Type B pancreatic cell (in vitro differentiated cells): Measurements from ENCODE around the gene ERO1B. TPM values are rescaled to one million over a fixed set of nuclear protein-coding genes. Genes with fewer than 3 reads are reported as not detected.

ENCODE experiments used
- DNase-seq: peaks from one replicate; pipeline ENCODE4 v3.0.0; 2021; ENCODE audit warnings: mixed read lengths; ENCODE audit not compliant: unreplicated experiment; ENCODE audit errors: extremely low spot score
- H3K27ac Mint-ChIP-seq: 2 replicates; pipeline ENCODE4 v1.8.0; 2021; ENCODE audit warnings: mild to moderate bottlenecking, mixed read lengths
- H3K27me3 Mint-ChIP-seq: 2 replicates; pipeline ENCODE4 v1.8.0; 2021; ENCODE audit warnings: mixed read lengths
- H3K36me3 Mint-ChIP-seq: 2 replicates; pipeline ENCODE4 v1.8.0; 2021; ENCODE audit warnings: mixed read lengths
- H3K4me1 Mint-ChIP-seq: one replicate; pipeline ENCODE4 v1.8.0; 2021; ENCODE audit warnings: mixed read lengths; ENCODE audit not compliant: unreplicated experiment
- H3K4me3 Mint-ChIP-seq: 2 replicates; pipeline ENCODE4 v1.8.0; 2021; ENCODE audit warnings: mild to moderate bottlenecking, mixed read lengths
- H3K9me3 Mint-ChIP-seq: 2 replicates; pipeline ENCODE4 v1.8.0; 2021; ENCODE audit warnings: mixed read lengths
- total RNA-seq: library from RNA; stranded (reverse); gene quantifications from 2 replicates; pipeline ENCODE4 v1.2.1, GENCODE V29; 2021; ENCODE audit warnings: low replicate concordance
- TF ChIP-seq, protein P1 (sequence below): fragments of 200-600 bp; sonication (generic); conservative IDR thresholded peaks from 2 replicates; pipeline ENCODE4 v1.5.0; 2021; ENCODE audit warnings: antibody characterized with exemption, mild to moderate bottlenecking

Gene ERO1B
- total RNA-seq, 1 donor from 2014 or later, result 33.0 TPM

- no peak for DNase-seq
- H3K9me3 Mint-ChIP-seq, result no peaks in the 10 kb centered on the region
- no peaks in the 10 kb centered on the region for H3K36me3 Mint-ChIP-seq
- no peak overlapping the region for H3K27ac Mint-ChIP-seq
- H3K27me3 Mint-ChIP-seq, result no peaks in the 10 kb centered on the region
- no peaks in the 10 kb centered on the region for H3K4me1 Mint-ChIP-seq
- TF ChIP-seq, protein P1, sequence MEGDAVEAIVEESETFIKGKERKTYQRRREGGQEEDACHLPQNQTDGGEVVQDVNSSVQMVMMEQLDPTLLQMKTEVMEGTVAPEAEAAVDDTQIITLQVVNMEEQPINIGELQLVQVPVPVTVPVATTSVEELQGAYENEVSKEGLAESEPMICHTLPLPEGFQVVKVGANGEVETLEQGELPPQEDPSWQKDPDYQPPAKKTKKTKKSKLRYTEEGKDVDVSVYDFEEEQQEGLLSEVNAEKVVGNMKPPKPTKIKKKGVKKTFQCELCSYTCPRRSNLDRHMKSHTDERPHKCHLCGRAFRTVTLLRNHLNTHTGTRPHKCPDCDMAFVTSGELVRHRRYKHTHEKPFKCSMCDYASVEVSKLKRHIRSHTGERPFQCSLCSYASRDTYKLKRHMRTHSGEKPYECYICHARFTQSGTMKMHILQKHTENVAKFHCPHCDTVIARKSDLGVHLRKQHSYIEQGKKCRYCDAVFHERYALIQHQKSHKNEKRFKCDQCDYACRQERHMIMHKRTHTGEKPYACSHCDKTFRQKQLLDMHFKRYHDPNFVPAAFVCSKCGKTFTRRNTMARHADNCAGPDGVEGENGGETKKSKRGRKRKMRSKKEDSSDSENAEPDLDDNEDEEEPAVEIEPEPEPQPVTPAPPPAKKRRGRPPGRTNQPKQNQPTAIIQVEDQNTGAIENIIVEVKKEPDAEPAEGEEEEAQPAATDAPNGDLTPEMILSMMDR, result no peak
- H3K4me3 Mint-ChIP-seq, result no peak overlapping the region
Measured at GRCh38 chr1:236301080-236301957, 19.6 kb upstream of the ERO1B start.

GRCh38 chr1:236297161-236297560 lies 15.4 kb upstream of the ERO1B start:
- Mint-ChIP-seq H3K27ac (no peak overlapping the region), H3K9me3 (no peaks in the 10 kb centered on the region), H3K27me3 (no peaks in the 10 kb centered on the region), H3K4me1 (no peaks in the 10 kb centered on the region), H3K4me3 (no peak overlapping the region), H3K36me3 (no peaks in the 10 kb centered on the region)
- DNase-seq, result no peak
- TF ChIP-seq, protein P1, result no peak

DNA sequence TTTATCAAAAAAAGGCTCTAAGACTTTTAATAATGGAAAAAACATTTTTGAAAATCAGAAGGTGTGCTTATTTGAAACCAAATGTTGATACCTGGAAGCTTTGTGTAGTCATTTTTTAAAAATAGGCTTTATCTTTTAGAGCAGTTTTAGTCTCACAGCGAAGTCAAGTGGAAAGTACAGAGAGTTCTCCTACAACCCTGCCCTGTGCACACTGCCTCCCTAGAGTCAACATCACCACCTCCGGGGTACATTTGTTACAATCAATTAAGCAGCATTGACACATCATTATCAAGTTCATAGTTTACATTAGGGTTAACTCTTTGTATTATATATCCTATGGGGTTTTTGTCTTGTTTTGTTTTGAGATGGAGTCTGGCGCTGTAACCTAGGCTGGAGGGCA lies 10.7 kb upstream of the ERO1B start:
- H3K27ac Mint-ChIP-seq, result no peak overlapping the region
- peaks cover 3% of the 10 kb centered on the region for H3K36me3 Mint-ChIP-seq
- DNase-seq, result no peak

GRCh38 chr1:236289492-236290131 lies 7.9 kb upstream of the ERO1B start:
- TF ChIP-seq, protein P1, result no peak
- Mint-ChIP-seq H3K4me3 (no peak overlapping the region), H3K36me3 (peaks cover 3% of the 10 kb centered on the region), H3K27ac (no peak overlapping the region), H3K4me1 (peaks cover 25% of the 10 kb centered on the region), H3K9me3 (no peaks in the 10 kb centered on the region), H3K27me3 (peaks cover 7% of the 10 kb centered on the region)
- DNase-seq, result no peak

More for the DNA sequence above, 10.7 kb upstream of the ERO1B start:
- peaks cover 25% of the 10 kb centered on the region for H3K4me1 Mint-ChIP-seq
- H3K4me3 Mint-ChIP-seq, result no peak overlapping the region
- H3K9me3 Mint-ChIP-seq, result no peaks in the 10 kb centered on the region
- peaks cover 3% of the 10 kb centered on the region for H3K27me3 Mint-ChIP-seq
- TF ChIP-seq, protein P1, result no peak

DNA sequence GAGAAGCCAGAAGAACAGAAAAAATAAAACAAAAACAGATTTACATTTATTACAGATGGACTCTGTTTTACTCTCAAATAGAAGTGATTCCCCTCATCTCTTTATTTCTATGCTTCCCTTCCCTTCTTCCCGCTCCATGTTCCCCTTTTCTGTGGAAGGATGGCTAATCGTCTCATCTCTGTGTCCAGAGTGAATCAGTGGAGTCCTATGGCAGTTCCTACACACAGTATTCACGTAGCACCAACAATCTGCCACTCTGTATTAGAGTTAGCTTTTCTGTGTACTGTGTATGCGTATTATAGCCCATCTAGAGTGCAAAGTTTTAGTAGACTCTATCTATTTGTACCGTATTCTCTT lies 6.8 kb upstream of the ERO1B start:
- no peak overlapping the region for H3K27ac Mint-ChIP-seq
- peak overlapping the region; percentile 17 for H3K4me3 Mint-ChIP-seq
- no peak for DNase-seq
- peaks cover 16% of the 10 kb centered on the region for H3K27me3 Mint-ChIP-seq
- TF ChIP-seq, protein P1, result no peak
- H3K9me3 Mint-ChIP-seq, result no peaks in the 10 kb centered on the region
- peaks cover 30% of the 10 kb centered on the region for H3K4me1 Mint-ChIP-seq
- H3K36me3 Mint-ChIP-seq, result peaks cover 3% of the 10 kb centered on the region
